ENCODE data around the gene ARL14EPL. TPM values are rescaled to one million over a fixed set of nuclear protein-coding genes. Genes with fewer than 3 reads are reported as not detected.
"Not testable (repeated sequence)": the region's sequence is repeated elsewhere in the genome, so short reads cannot be mapped to it uniquely, and the experiment has no call there.

The ARL14EPL gene
- polyA plus RNA-seq, 3 donors from 2014 or later = not detected

DNA sequence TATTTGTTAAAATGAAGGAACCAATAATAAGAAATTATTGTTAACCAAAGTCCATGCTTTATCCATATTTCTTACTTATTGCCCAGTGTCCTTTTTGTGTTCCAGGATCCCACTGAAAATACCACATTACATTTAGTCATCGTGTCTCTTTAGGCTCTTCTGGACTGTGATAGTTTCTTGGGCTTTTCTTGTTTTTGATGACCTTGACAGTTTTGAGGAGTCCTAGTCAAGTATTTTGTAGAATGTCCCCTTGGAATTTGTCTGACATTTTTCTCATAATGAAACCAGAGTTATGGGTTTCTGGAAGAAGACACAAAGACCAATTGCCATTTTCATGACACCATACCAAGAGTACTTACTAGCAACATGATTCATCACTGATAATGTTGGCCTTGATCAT, 38.9 kb downstream of the ARL14EPL start:
- H3K4me3 Mint-ChIP-seq = no peak overlapping the region
- DNase-seq = no peak
- H3K27me3 Mint-ChIP-seq (ENCODE audit: low read depth in 3 of 3) = peaks cover 1 to 5% (median 3%) of the 10 kb centered on the region in 3 donors
- H3K4me1 Mint-ChIP-seq = peaks cover 7 to 14% of the 10 kb centered on the region in 2 donors
- no peaks in the 10 kb centered on the region for H3K9me3 Mint-ChIP-seq
- H3K27ac Mint-ChIP-seq = no peak overlapping the region
- H3K36me3 Mint-ChIP-seq = no peaks in the 10 kb centered on the region

DNA sequence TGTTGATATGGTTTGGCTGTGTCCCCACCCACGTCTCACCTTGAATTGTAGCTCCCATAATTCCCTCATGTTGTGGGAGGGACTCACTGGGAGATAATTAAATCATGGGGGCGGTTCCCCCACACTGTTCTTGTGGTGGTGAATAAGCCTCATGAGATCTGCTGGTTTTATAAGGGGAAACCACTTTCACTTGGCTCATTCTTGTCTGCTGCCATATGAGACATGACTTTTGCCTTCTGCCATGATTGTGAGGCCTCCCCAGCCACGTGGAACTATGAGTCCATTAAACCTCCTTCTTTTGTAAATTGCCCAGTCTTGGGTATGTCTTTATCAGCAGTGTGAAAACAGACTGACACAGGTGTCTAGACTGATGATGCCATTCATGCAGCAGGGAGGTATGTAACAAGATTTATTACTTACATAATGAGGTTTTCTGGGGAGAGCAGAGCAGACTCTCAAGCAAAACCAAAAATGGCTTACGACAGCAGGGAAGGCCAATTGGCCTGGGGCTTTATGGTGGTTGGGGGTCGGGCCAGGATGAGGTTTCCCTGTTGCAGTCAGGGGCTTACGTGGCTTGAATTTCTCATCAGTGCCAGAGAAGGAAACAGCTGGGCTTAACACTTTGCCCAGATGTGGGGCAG, 43.0 kb downstream of the ARL14EPL start:
- Mint-ChIP-seq H3K4me3 (peak overlapping the region in 1 of 5 donors; percentile 15), H3K9me3 (no peaks in the 10 kb centered on the region), H3K27me3 (ENCODE audit: low read depth in 3 of 3) (peaks cover 0 to 6% (median 3%) of the 10 kb centered on the region in 3 donors), H3K36me3 (peaks cover 0 to 4% (median 0%) of the 10 kb centered on the region in 3 donors), H3K27ac (peak overlapping the region in 3 of 6 donors; percentile 40 to 44 (median 41)), H3K4me1 (peaks cover 8 to 16% of the 10 kb centered on the region in 2 donors)
- peak in 2 of 3 donors; percentile 24 for DNase-seq

DNA sequence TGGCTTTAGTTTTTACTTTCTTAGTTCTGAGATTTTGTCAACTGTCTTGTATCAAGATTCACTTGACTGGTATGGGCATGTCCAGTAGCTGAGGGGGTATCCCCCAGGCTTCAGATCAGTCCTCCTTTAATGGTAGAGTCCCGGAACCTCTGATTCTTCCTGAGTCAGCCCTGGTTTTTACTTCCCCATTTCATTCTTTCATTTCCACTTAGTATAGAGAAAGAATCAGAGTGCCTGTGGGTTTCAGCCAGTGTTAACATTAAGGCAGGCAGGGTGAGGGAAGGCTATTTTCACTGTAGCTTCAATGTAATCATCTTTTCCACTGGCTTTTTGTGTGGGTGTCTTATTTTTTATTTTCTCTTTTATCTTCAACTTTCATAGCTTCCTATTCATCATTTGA, 44.2 kb downstream of the ARL14EPL start:
- no peaks in the 10 kb centered on the region for H3K9me3 Mint-ChIP-seq
- peaks cover 8 to 20% of the 10 kb centered on the region in 2 donors for H3K4me1 Mint-ChIP-seq
- H3K4me3 Mint-ChIP-seq = no peak overlapping the region
- DNase-seq = no peak
- no peak overlapping the region for H3K27ac Mint-ChIP-seq
- peaks cover 0 to 4% (median 0%) of the 10 kb centered on the region in 3 donors for H3K36me3 Mint-ChIP-seq
- H3K27me3 Mint-ChIP-seq (ENCODE audit: low read depth in 3 of 3) = peaks cover 0 to 9% (median 3%) of the 10 kb centered on the region in 3 donors

DNA sequence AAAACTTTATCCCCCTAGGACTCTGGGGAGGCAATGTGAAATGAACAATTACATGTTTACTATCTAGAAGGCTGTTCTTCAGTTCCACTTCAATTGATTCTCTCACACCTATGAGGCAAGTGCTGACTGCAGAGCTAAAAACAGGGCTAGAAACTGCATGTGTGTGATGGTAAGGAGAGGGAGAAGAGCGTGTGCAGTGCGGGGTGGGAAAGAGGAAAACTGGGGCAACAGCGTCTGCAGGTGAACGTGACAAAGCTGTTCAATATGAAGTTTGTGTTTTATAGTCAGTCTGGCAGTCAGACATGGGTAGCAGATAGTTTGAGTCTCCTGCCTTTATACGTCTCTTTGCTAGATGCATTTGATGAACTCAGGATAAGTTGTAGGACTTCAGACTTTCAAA, 45.9 kb downstream of the ARL14EPL start:
- H3K36me3 Mint-ChIP-seq = peaks cover 0 to 4% (median 0%) of the 10 kb centered on the region in 3 donors
- H3K27me3 Mint-ChIP-seq (ENCODE audit: low read depth in 3 of 3) = peaks cover 0 to 9% (median 3%) of the 10 kb centered on the region in 3 donors
- H3K9me3 Mint-ChIP-seq = no peaks in the 10 kb centered on the region
- no peak for DNase-seq
- no peak overlapping the region for H3K4me3 Mint-ChIP-seq
- H3K27ac Mint-ChIP-seq = no peak overlapping the region
- H3K4me1 Mint-ChIP-seq = peaks cover 8 to 35% of the 10 kb centered on the region in 2 donors

DNA sequence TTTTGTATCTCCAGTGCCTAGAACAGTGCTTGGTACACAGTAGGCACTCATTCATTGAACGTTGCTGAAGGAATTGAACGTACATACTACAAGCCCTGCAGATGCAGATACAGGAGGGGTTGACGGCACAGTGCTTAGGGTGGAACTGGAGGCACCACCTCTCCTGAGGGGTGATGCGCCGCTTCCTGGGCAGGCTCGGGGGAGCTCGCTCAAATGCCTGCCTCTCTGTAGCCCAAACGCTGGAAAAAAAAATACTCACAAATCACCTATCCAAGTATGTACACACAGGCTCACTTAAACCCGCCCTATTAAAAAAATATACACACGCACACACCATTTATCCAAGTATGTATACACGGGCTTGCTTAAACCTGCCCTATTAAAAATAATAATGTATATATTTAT, 52.0 kb downstream of the ARL14EPL start:
- H3K4me1 Mint-ChIP-seq = peaks cover 26 to 62% of the 10 kb centered on the region in 2 donors
- H3K27ac Mint-ChIP-seq = peak overlapping the region; percentile 91 to 98 (median 94)
- peaks cover 3 to 14% (median 8%) of the 10 kb centered on the region in 3 donors for H3K27me3 Mint-ChIP-seq (ENCODE audit: low read depth in 3 of 3)
- H3K4me3 Mint-ChIP-seq = peak overlapping the region; percentile 89 to 97 (median 94)
- peaks cover under 1 to 11% (median 4%) of the 10 kb centered on the region in 3 donors for H3K36me3 Mint-ChIP-seq
- H3K9me3 Mint-ChIP-seq = no peaks in the 10 kb centered on the region
- DNase-seq = peak in 2 of 3 donors; percentile 17 to 21

DNA sequence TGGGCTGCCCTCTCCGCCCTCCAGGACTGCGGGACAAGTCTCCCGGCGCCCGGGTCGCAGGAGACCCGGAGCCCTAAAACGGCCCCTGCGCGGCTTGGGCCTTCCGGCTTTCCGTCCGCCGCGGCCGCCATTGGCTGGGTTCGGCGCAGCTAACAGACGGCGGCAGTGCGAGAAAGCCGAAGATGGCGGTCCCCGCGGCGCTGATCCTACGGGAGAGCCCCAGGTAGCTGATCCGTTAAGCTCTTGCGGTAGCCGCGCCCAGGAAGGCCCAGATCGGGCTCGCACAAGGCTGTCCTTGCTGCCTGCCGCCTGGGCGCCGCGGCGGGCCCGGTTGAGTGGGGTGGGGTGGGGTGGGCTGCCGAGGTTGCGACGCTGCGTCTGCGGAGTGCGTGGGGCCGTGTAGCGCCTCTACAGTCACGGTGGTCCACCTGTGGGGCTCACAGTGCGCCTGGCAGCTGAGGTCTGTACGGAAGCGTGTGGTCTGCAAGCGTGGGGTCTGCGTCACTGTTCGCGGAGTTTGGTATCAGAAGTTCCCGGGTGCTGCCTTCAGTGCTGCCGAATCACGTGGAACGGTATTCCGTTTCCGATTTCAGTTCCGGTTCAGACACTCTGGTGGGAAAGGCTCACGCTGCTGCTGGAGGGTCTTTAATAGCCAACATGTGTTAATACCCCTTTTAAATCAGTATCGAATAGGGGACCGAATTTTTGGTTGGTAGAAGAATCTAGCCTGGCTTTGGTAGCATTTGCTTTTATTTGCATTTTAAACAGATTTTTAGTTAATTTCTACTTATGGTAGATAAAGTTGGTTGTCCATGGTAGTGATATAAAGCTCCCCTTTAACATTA, 52.8 kb downstream of the ARL14EPL start, which contains the start of gene COMMD10:
COMMD10 (plus strand) TSS at position 155 of the 845 bp plus-strand sequence.
- Mint-ChIP-seq H3K36me3 (peaks cover 4 to 17% (median 4%) of the 10 kb centered on the region in 3 donors), H3K9me3 (no peaks in the 10 kb centered on the region), H3K4me1 (peaks cover 26 to 62% of the 10 kb centered on the region in 2 donors), H3K27me3 (ENCODE audit: low read depth in 3 of 3) (peaks cover 3 to 14% (median 8%) of the 10 kb centered on the region in 3 donors), H3K4me3 (peak within 1 kb of the TSS; percentile 89 to 97 (median 94)), H3K27ac (peak within 1 kb of the TSS; percentile 92 to 98 (median 96))
- DNase-seq = peak; percentile 85 to 89 (median 88)

DNA sequence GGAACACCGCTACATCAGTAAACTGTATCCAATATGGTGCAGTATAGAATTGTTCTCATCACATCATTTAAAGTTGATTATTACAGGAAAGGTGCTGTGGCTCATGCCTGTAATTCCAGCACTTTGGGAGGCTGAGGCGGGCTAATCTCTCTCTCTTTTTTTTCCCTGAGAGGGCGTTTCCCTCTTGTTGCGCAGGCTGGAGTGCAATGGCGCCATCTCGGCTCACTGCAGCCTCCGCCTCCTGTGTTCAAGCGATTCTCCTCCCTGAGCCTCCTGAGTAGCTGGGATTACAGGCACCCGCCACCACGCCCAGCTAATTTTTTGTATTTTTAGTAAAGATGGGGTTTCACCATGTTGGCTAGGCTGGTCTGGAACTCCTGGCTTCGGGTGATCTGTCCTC, 54.0 kb downstream of the ARL14EPL start:
- Mint-ChIP-seq H3K27me3 (ENCODE audit: low read depth in 3 of 3) (peaks cover 3 to 12% (median 8%) of the 10 kb centered on the region in 3 donors), H3K27ac (peak overlapping the region; percentile 50 to 98 (median 94)), H3K4me1 (peaks cover 26 to 61% of the 10 kb centered on the region in 2 donors), H3K4me3 (peak overlapping the region; percentile 76 to 96 (median 93)), H3K36me3 (peaks cover 4 to 27% (median 14%) of the 10 kb centered on the region in 3 donors)
- DNase-seq, H3K9me3 Mint-ChIP-seq: not testable (repeated sequence)

DNA sequence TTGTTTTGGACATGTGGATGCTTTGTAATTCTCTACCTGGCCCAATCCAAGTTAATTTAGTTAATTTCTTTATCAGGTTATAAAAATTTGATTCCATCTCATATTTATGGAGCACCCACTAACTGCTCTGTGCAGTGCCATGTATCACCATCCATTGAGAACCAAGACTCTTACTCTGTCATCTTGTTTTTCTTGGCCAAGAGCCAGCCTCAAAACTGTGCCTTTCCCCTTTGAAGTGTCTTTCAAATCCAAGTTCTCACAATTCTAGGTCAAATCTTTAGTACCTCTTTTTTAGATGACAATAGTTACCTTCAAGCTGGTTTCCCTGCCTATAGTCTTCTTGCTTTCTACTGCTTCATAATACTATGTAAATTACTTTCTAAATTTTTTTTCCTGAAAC, 55.8 kb downstream of the ARL14EPL start:
- H3K36me3 Mint-ChIP-seq = peaks cover 11 to 35% (median 26%) of the 10 kb centered on the region in 3 donors
- H3K9me3 Mint-ChIP-seq = no peaks in the 10 kb centered on the region
- peaks cover 3 to 11% (median 8%) of the 10 kb centered on the region in 3 donors for H3K27me3 Mint-ChIP-seq (ENCODE audit: low read depth in 3 of 3)
- peaks cover 26 to 44% of the 10 kb centered on the region in 2 donors for H3K4me1 Mint-ChIP-seq
- no peak overlapping the region for H3K4me3 Mint-ChIP-seq
- H3K27ac Mint-ChIP-seq = peak overlapping the region in 5 of 6 donors; percentile 1 to 51 (median 37)
- DNase-seq = no peak

DNA sequence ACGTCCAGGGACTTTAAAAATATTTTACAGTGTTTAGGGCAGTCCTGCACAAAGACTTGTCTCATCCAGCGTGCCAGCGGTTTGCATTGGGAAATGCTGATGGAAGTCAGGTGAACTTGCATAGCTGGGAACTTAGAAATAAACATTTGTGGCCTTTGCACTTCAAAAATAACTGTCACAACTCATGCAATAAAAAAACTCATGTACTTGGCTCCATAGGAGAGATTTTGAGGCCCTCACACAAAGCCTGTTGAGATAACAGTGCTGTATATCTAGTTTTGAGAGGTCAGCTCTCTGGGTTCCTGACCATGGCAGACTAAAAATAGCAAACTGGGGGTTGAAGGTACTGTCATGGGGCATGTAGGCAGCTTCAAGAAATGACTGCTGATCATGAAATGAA, 58.0 kb downstream of the ARL14EPL start:
- Mint-ChIP-seq H3K36me3 (peaks cover 24 to 52% (median 46%) of the 10 kb centered on the region in 3 donors), H3K4me1 (peaks cover 17 to 31% of the 10 kb centered on the region in 2 donors), H3K9me3 (no peaks in the 10 kb centered on the region)

DNA sequence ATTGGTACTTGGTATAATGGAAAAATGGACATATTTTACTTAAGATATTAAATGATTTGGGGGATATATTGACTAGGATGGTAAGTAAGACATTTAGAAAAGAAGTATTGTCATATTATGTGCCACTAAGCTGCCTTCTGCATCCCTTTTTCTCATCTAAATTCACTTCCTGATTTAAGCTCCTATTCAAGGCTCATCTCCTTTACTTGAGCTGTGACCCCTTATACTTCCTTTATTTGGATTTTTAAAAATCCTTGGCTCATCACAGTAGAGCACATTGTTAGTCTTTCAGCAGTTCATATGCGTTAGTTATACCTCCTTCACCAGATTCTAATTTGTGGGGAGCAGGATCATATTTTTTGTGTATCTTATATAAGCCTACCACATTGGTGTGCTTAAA, 59.1 kb downstream of the ARL14EPL start:
- DNase-seq = no peak
- Mint-ChIP-seq H3K4me1 (peaks cover 6 to 21% of the 10 kb centered on the region in 2 donors), H3K36me3 (peaks cover 27 to 54% (median 52%) of the 10 kb centered on the region in 3 donors), H3K27ac (no peak overlapping the region), H3K4me3 (no peak overlapping the region), H3K27me3 (ENCODE audit: low read depth in 3 of 3) (no peaks in the 10 kb centered on the region), H3K9me3 (no peaks in the 10 kb centered on the region)

More for the DNA sequence above, 58.0 kb downstream of the ARL14EPL start:
- Mint-ChIP-seq H3K27me3 (ENCODE audit: low read depth in 3 of 3) (peaks cover under 1 to 5% (median 1%) of the 10 kb centered on the region in 3 donors), H3K27ac (peak overlapping the region in 1 of 6 donors; percentile 13), H3K4me3 (no peak overlapping the region)
- no peak for DNase-seq

DNA sequence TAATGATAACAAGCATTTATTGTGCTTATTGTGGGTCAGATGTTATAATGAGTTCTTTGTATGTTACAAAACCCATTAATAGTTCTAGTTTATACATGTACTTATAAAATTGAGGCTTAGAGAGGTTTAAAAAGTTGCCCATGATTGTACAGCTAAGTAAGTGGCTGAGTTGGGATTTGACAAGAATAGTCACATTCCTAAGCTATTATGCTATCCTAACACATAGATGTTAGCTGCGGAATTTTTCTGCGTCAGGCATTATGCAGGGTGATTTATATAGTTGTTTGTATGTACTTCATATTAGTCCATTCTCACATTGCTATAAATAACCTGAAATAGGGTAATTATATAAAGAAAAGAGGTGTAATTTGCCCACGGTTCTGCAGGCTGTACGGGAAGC, 65.0 kb downstream of the ARL14EPL start:
- no peak for DNase-seq
- Mint-ChIP-seq H3K4me1 (peaks cover 0 to 2% of the 10 kb centered on the region in 2 donors), H3K27me3 (ENCODE audit: low read depth in 3 of 3) (no peaks in the 10 kb centered on the region), H3K36me3 (peaks cover 44 to 51% (median 45%) of the 10 kb centered on the region in 3 donors), H3K27ac (peak overlapping the region in 1 of 6 donors; percentile 34), H3K4me3 (no peak overlapping the region), H3K9me3 (peaks cover 0 to 2% (median 0%) of the 10 kb centered on the region in 6 donors)

DNA sequence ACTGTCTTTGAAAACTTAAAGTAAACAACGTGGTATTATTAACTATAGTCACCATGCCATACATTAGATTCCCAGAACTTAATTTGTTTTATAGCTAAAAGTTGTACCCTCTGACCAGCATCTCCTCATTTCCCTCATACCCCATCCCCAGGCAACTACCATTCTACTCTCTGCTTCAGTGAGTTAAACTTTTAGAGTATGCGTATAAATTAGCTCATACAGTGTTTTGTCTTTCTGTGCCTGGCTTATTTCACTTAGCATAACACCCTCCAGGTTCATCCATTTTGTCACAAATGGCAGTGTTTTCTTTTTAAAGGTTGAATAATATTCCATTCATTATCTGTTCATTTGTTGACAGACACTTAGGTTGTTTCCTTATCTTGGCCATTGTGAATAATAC, 66.7 kb downstream of the ARL14EPL start:
- Mint-ChIP-seq H3K27ac (no peak overlapping the region), H3K36me3 (peaks cover 33 to 53% (median 47%) of the 10 kb centered on the region in 3 donors), H3K4me1 (peaks cover 0 to 2% of the 10 kb centered on the region in 2 donors), H3K4me3 (no peak overlapping the region), H3K27me3 (ENCODE audit: low read depth in 3 of 3) (no peaks in the 10 kb centered on the region), H3K9me3 (peaks cover 0 to 3% (median 0%) of the 10 kb centered on the region in 6 donors)
- no peak for DNase-seq

DNA sequence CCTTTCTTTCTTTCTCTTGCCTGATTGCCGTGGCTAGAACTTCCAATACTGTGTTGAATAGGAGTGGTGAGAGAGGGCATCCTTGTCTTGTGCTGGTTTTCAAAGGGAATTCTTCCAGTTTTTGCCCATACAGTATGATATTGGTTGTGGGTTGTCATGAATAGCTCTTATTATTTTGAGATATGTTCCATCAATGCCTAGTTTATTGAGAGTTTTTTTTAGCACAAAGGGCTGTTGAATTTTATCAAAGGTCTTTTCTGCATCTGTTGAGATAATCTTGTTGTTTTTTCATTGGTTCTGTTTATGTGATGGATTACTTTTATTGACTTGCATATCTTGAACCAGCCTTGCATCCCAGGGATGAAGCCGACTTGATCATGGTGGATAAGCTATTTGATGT, 72.7 kb downstream of the ARL14EPL start:
- not testable (repeated sequence) for H3K27me3 Mint-ChIP-seq (ENCODE audit: low read depth in 3 of 3); H3K9me3 Mint-ChIP-seq; DNase-seq; H3K4me3 Mint-ChIP-seq; H3K27ac Mint-ChIP-seq
- peaks cover 31 to 55% (median 51%) of the 10 kb centered on the region in 3 donors for H3K36me3 Mint-ChIP-seq
- peaks cover 13 to 30% of the 10 kb centered on the region in 2 donors for H3K4me1 Mint-ChIP-seq
